H9 (cell line): ENCODE results near the gene SPRR1A. TPM values are rescaled to one million over a fixed set of nuclear protein-coding genes. Genes with fewer than 3 reads are reported as not detected.

Experiments
- DNase-seq: peaks from one replicate; pipeline ENCODE4 v3.0.0-alpha.2; 2017
- H2AFZ ChIP-seq: one replicate; pipeline ENCODE4 v1.6.1; 2013; ENCODE audit warnings: mild to moderate bottlenecking, low read length, control low read depth, moderate library complexity
- H2AK5ac ChIP-seq: 2 replicates; pipeline ENCODE4 v1.6.1; 2013; ENCODE audit warnings: low read length, control low read depth, mixed read lengths; ENCODE audit not compliant: insufficient read length
- H2BK120ac ChIP-seq: one replicate; pipeline ENCODE4 v1.6.1; 2013; ENCODE audit warnings: low read depth, mild to moderate bottlenecking, low read length, control low read depth, inconsistent platforms; ENCODE audit not compliant: poor library complexity, severe bottlenecking
- H2BK12ac ChIP-seq: 2 replicates; pipeline ENCODE4 v1.6.1; 2013; ENCODE audit warnings: low read length, control low read depth, mixed read lengths, low read depth; ENCODE audit not compliant: insufficient read length
- H2BK15ac ChIP-seq: 2 replicates; pipeline ENCODE4 v1.6.1; 2013; ENCODE audit warnings: low read depth, low read length, control low read depth
- H2BK20ac ChIP-seq: one replicate; pipeline ENCODE4 v1.6.1; 2013; ENCODE audit warnings: low read depth, mild to moderate bottlenecking, low read length, control low read depth, inconsistent platforms; ENCODE audit not compliant: poor library complexity, severe bottlenecking
- H2BK5ac ChIP-seq: 2 replicates; pipeline ENCODE4 v1.6.1; 2013; ENCODE audit warnings: low read length, control low read depth, mixed read lengths; ENCODE audit not compliant: insufficient read length
- H3K14ac ChIP-seq: 2 replicates; pipeline ENCODE4 v1.6.1; 2013; ENCODE audit warnings: low read length, control low read depth; ENCODE audit not compliant: insufficient read depth
- H3K18ac ChIP-seq: 2 replicates; pipeline ENCODE4 v1.6.1; 2013; ENCODE audit warnings: low read depth, mild to moderate bottlenecking, mixed read lengths, low read length, control low read depth; ENCODE audit not compliant: insufficient read length
- H3K23ac ChIP-seq: 2 replicates; pipeline ENCODE4 v1.6.1; 2013; ENCODE audit warnings: low read length, control low read depth, mixed read lengths, low read depth; ENCODE audit not compliant: insufficient read length
- H3K23me2 ChIP-seq: 2 replicates; pipeline ENCODE4 v1.6.1; 2013; ENCODE audit warnings: low read depth, mild to moderate bottlenecking, mixed read lengths, low read length, control low read depth; ENCODE audit not compliant: insufficient read length, poor library complexity, severe bottlenecking
- H3K27ac ChIP-seq: 2 replicates; pipeline ENCODE4 v1.5.1; 2013; ENCODE audit warnings: low read length, control low read depth, mixed read lengths, low read depth; ENCODE audit not compliant: insufficient read length
- H3K27me3 ChIP-seq: 2 replicates; pipeline ENCODE4 v1.6.1; 2013; ENCODE audit warnings: low read length, control low read depth, inconsistent platforms; ENCODE audit not compliant: insufficient read depth
- H3K4ac ChIP-seq: 2 replicates; pipeline ENCODE4 v1.6.1; 2013; ENCODE audit warnings: low read depth, mild to moderate bottlenecking, control low read depth, inconsistent platforms, low read length, moderate library complexity
- H3K4me1 ChIP-seq: 2 replicates; pipeline ENCODE4 v1.6.1; 2013; ENCODE audit warnings: low read length, control low read depth, inconsistent platforms; ENCODE audit not compliant: insufficient read depth
- H3K4me2 ChIP-seq: 2 replicates; pipeline ENCODE4 v1.6.1; 2013; ENCODE audit warnings: low read length, control low read depth, mixed read lengths; ENCODE audit not compliant: insufficient read length, insufficient read depth
- H3K56ac ChIP-seq: 2 replicates; pipeline ENCODE4 v1.6.1; 2013; ENCODE audit warnings: low read depth, mild to moderate bottlenecking, mixed read lengths, low read length, control low read depth; ENCODE audit not compliant: insufficient read length
- H3K79me1 ChIP-seq: 2 replicates; pipeline ENCODE4 v1.6.1; 2013; ENCODE audit warnings: low read depth, mild to moderate bottlenecking, moderate library complexity, low read length, control low read depth, inconsistent platforms; ENCODE audit not compliant: insufficient read depth, poor library complexity, severe bottlenecking
- H3K79me2 ChIP-seq: 2 replicates; pipeline ENCODE4 v1.6.1; 2013; ENCODE audit warnings: low read length, control low read depth, inconsistent platforms; ENCODE audit not compliant: insufficient read depth
- H3K9ac ChIP-seq: 2 replicates; pipeline ENCODE4 v1.6.1; 2013; ENCODE audit warnings: low read length, control low read depth, mixed read lengths; ENCODE audit not compliant: insufficient read length; ENCODE audit errors: extremely low read depth
- H3K9me3 ChIP-seq: one replicate; pipeline ENCODE4 v1.6.1; 2013; ENCODE audit warnings: low read depth, low read length, inconsistent platforms; ENCODE audit not compliant: control insufficient read depth
- H3T11ph ChIP-seq: one replicate; pipeline ENCODE4 v1.6.1; 2013; ENCODE audit warnings: mild to moderate bottlenecking, low read length, control low read depth, inconsistent platforms
- H4K20me1 ChIP-seq: one replicate; pipeline ENCODE4 v1.6.1; 2013; ENCODE audit not compliant: control insufficient read depth, insufficient read length, insufficient read depth
- H4K5ac ChIP-seq: 2 replicates; pipeline ENCODE4 v1.6.1; 2013; ENCODE audit warnings: low read depth, mild to moderate bottlenecking, mixed read lengths, low read length, control low read depth; ENCODE audit not compliant: insufficient read length
- H4K8ac ChIP-seq: replicated peaks from 2 replicates; pipeline ENCODE4 v1.6.1; 2013; ENCODE audit warnings: low read length, control low read depth, mixed read lengths, low read depth; ENCODE audit not compliant: insufficient read length
- H4K91ac ChIP-seq: 2 replicates; pipeline ENCODE4 v1.6.1; 2013; ENCODE audit warnings: low read depth, mild to moderate bottlenecking, moderate library complexity, mixed read lengths, low read length, control low read depth; ENCODE audit not compliant: insufficient read length
- H3K27ac Mint-ChIP-seq, 3 experiments: 2 replicates in 2 of 3; 3 replicates in 1 of 3; pipeline ENCODE4 v1.8.0; 2020 to 2021; ENCODE audit warnings: mixed read lengths in 3 of 3, mild to moderate bottlenecking in 1 of 3, moderate library complexity in 1 of 3
- H3K27me3 Mint-ChIP-seq: 2 replicates; pipeline ENCODE4 v1.8.0; 2021; ENCODE audit warnings: low read depth, mild to moderate bottlenecking, moderate library complexity, mixed read lengths
- H3K36me3 Mint-ChIP-seq, 3 experiments: 2 replicates in 2 of 3; 3 replicates in 1 of 3; pipeline ENCODE4 v1.8.0; 2020 to 2021; ENCODE audit warnings: low read depth in 3 of 3, mixed read lengths in 3 of 3; ENCODE audit not compliant: insufficient read depth in 1 of 3
- H3K4me1 Mint-ChIP-seq, 2 experiments: 2 replicates each; pipeline ENCODE4 v1.8.0; 2020; ENCODE audit warnings: mixed read lengths in 2 of 2
- H3K4me3 Mint-ChIP-seq, 2 experiments: 2 replicates in 1 of 2; 3 replicates in 1 of 2; pipeline ENCODE4 v1.8.0; 2020 to 2021; ENCODE audit warnings: mild to moderate bottlenecking in 2 of 2, mixed read lengths in 2 of 2, moderate library complexity in 1 of 2
- H3K9me3 Mint-ChIP-seq, 2 experiments: 2 replicates in 1 of 2; 3 replicates in 1 of 2; pipeline ENCODE4 v1.8.0; 2020; ENCODE audit warnings: mild to moderate bottlenecking in 2 of 2, mixed read lengths in 2 of 2, moderate library complexity in 1 of 2
- CTCF ChIP-seq: fragments of 200-600 bp; sonication (generic); conservative IDR thresholded peaks from 3 replicates; pipeline ENCODE4 v1.8.0; 2021; ENCODE audit warnings: antibody characterized with exemption, mild to moderate bottlenecking
- WGBS: extraction: QIAGEN DNeasy Blood & Tissue Kit; methylation state at CpG from one replicate; pipeline ENCODE4 v1.1.7; 2013; ENCODE audit warnings: missing lambda C conversion rate, low lambda C conversion rate, mixed read lengths; ENCODE audit not compliant: insufficient read length; ENCODE audit errors: extremely low coverage; 5-methylcytosine and 5-hydroxymethylcytosine counted together
- total RNA-seq: library from RNA; stranded (reverse); gene quantifications from 2 replicates; pipeline ENCODE4 v1.2.1, GENCODE V29; 2021

The SPRR1A gene
- total RNA-seq, 1 experiment from 2014 or later = not detected

- no peak overlapping the region for H4K8ac ChIP-seq
- Mint-ChIP-seq H3K27me3 (no peaks in the 10 kb centered on the region), H3K36me3 (no peaks in the 10 kb centered on the region), H3K27ac (no peak overlapping the region), H3K4me1 (peaks cover 6 to 7% of the 10 kb centered on the region in 2 experiments), H3K4me3 (no peak overlapping the region), H3K9me3 (no peaks in the 10 kb centered on the region)
- no peak overlapping the region for H2AK5ac ChIP-seq
- no peak overlapping the region for H2AFZ ChIP-seq
- H3K4me2 ChIP-seq = no peak overlapping the region
- no peaks in the 10 kb centered on the region for H3K9me3 ChIP-seq
- H4K91ac ChIP-seq = no peak overlapping the region
- no peak for DNase-seq
- no peaks in the 10 kb centered on the region for H3K23me2 ChIP-seq
- no peak overlapping the region for H3T11ph ChIP-seq
- H3K4ac ChIP-seq = no peak overlapping the region
- no peak overlapping the region for H3K18ac ChIP-seq
- H2BK15ac ChIP-seq = no peak overlapping the region
- H3K56ac ChIP-seq = no peak overlapping the region
- H3K9ac ChIP-seq = no peak overlapping the region
- H3K27ac ChIP-seq = no peak overlapping the region
- no peak overlapping the region for H3K14ac ChIP-seq
- H3K27me3 ChIP-seq = no peaks in the 10 kb centered on the region
- no peak overlapping the region for H3K23ac ChIP-seq
- no peak overlapping the region for H2BK20ac ChIP-seq
- H4K5ac ChIP-seq = no peak overlapping the region
- H3K79me1 ChIP-seq = no peaks in the 10 kb centered on the region
- H2BK12ac ChIP-seq = no peak overlapping the region
- WGBS = no CpG with 5 or more reads among the region's 1 CpG
- H2BK120ac ChIP-seq = no peak overlapping the region
- peaks cover 3% of the 10 kb centered on the region; the same call in 1 of the 2 replicates for H3K4me1 ChIP-seq
- TF ChIP-seq CTCF = no peak
- no peaks in the 10 kb centered on the region for H4K20me1 ChIP-seq
- H3K79me2 ChIP-seq = no peaks in the 10 kb centered on the region
- no peak overlapping the region for H2BK5ac ChIP-seq
Observed at GRCh38 chr1:153035211-153035610, 51.3 kb downstream of the SPRR1A start.

Other genes starting within 250 kb of the SPRR1A start
- gene KPRP, start 226.1 kb upstream of the SPRR1A start, total RNA-seq = not detected in 2 replicates
- not detected in 2 replicates for gene LCE1F, start 208.9 kb upstream of the SPRR1A start, total RNA-seq
- not detected in 2 replicates for gene LCE1E, start 197.8 kb upstream of the SPRR1A start, total RNA-seq
- not detected in 2 replicates for gene LCE1D, start 187.4 kb upstream of the SPRR1A start, total RNA-seq
- not detected in 2 replicates for gene LCE1C, start 177.4 kb upstream of the SPRR1A start, total RNA-seq
- gene LCE1B, start 172.1 kb upstream of the SPRR1A start, total RNA-seq = not detected in 2 replicates
- not detected in 2 replicates for gene LCE1A, start 156.6 kb upstream of the SPRR1A start, total RNA-seq
- gene LCE6A, start 141.2 kb upstream of the SPRR1A start, total RNA-seq = not detected in 2 replicates
- not detected in 2 replicates for gene LCE7A, start 124.1 kb upstream of the SPRR1A start, total RNA-seq
- gene SMCP, start 105.8 kb upstream of the SPRR1A start, total RNA-seq = not detected in 2 replicates
- gene IVL, start 75.5 kb upstream of the SPRR1A start, total RNA-seq = not detected in 2 replicates
- not detected in 2 replicates for gene SPRR5, start 36.9 kb upstream of the SPRR1A start, total RNA-seq
- gene SPRR4, start 13.4 kb upstream of the SPRR1A start, total RNA-seq = not detected in 2 replicates
- gene SPRR3, start 17.7 kb downstream of the SPRR1A start, total RNA-seq = not detected in 2 replicates
- gene SPRR1B, start 47.1 kb downstream of the SPRR1A start, total RNA-seq = not detected in 2 replicates
- gene SPRR2D, start 57.0 kb downstream of the SPRR1A start, total RNA-seq = not detected in 2 replicates
- not detected in 2 replicates for gene SPRR2A, start 73.4 kb downstream of the SPRR1A start, total RNA-seq
- not detected in 2 replicates for gene SPRR2B, start 87.5 kb downstream of the SPRR1A start, total RNA-seq
- gene SPRR2E, start 110.4 kb downstream of the SPRR1A start, total RNA-seq = not detected in 2 replicates
- not detected in 2 replicates for gene SPRR2F, start 129.4 kb downstream of the SPRR1A start, total RNA-seq
- gene SPRR2G, start 166.8 kb downstream of the SPRR1A start, total RNA-seq = not detected in 2 replicates
- not detected in 2 replicates for gene LELP1, start 219.3 kb downstream of the SPRR1A start, total RNA-seq
- not detected in 2 replicates for gene PRR9, start 233.5 kb downstream of the SPRR1A start, total RNA-seq